SK-N-SH treated with all-trans-retinoic acid at 6 μM for 48 hours (cell line): Measurements from ENCODE around the gene MED16.

Experiments used
- BACH2 ChIP-seq: fragments of 250-450 bp; sonication (Bioruptor Pico); IDR thresholded peaks from 2 replicates; pipeline ENCODE4 v1.9.0; 2021; ENCODE audit warnings: mild to moderate bottlenecking, borderline replicate concordance
- OSR1 ChIP-seq: fragments of 250-450 bp; sonication (Bioruptor Pico); IDR thresholded peaks from 2 replicates; pipeline ENCODE4 v1.8.0; 2022; ENCODE audit warnings: moderate library complexity, mild to moderate bottlenecking, inconsistent platforms
- PPARA ChIP-seq: fragments of 250-450 bp; sonication (Bioruptor Pico); IDR thresholded peaks from 2 replicates; pipeline ENCODE4 v1.5.0; 2020; ENCODE audit warnings: mild to moderate bottlenecking, borderline replicate concordance
- TCF4 ChIP-seq: fragments of 250-450 bp; sonication (Bioruptor Pico); IDR thresholded peaks from 2 replicates; pipeline ENCODE4 v1.8.0; 2021; ENCODE audit warnings: mild to moderate bottlenecking, moderate library complexity, borderline replicate concordance
- TOX ChIP-seq: fragments of 250-450 bp; sonication (Bioruptor Pico); IDR thresholded peaks from 2 replicates; pipeline ENCODE4 v1.8.0; 2021; ENCODE audit warnings: mild to moderate bottlenecking, moderate library complexity, borderline replicate concordance
- ZFP30 ChIP-seq: fragments of 450-650 bp; formaldehyde crosslinking; IDR thresholded peaks from 2 replicates; pipeline ENCODE4 v1.5.0; 2022; ENCODE audit warnings: mild to moderate bottlenecking, moderate library complexity

- TF ChIP-seq TCF4 (CRISPR knock-in tag) (no peak), PPARA (CRISPR knock-in tag) (no peak), OSR1 (CRISPR knock-in tag) (no peak), ZFP30 (CRISPR knock-in tag) (no peak), BACH2 (CRISPR knock-in tag) (no peak), TOX (CRISPR knock-in tag) (no peak)
Observed at GRCh38 chr19:938233-938923, 45.4 kb upstream of the MED16 start.
